ENCODE results near the gene NR3C2. TPM values are rescaled to one million over a fixed set of nuclear protein-coding genes. Genes with fewer than 3 reads are reported as not detected.

The NR3C2 gene
- total RNA-seq, 1 experiment from 2014 or later = 2.8 TPM

GRCh38 chr4:148305751-148306150 lies 136.5 kb downstream of the NR3C2 start:
- intact Hi-C loops (cut with micrococcal nuclease) = no loop called here
- no peaks in the 10 kb centered on the region for H3K79me2 ChIP-seq (ENCODE audit: low read length)
- H3K4me3 ChIP-seq (ENCODE audit: low read length) = no peak overlapping the region
- H2AFZ ChIP-seq (ENCODE audit: low read length) = no peak overlapping the region
- ATAC-seq (no peak), DNase-seq (no peak)
- H3F3A ChIP-seq (ENCODE audit: low read length, unreplicated experiment) = no peaks in the 10 kb centered on the region
- no peaks in the 10 kb centered on the region for H3K27me3 ChIP-seq (ENCODE audit: low read length)
- H3K9ac ChIP-seq (ENCODE audit: low read length) = no peak overlapping the region
- TF ChIP-seq EZH2 (IDR thresholded peaks at IDR 0.05; ENCODE audit: low read length, unreplicated experiment) = no peak
- TF ChIP-seq CTCF (conservative IDR thresholded peaks at IDR 0.05; ENCODE audit: low read depth, low read length) = no peak
- no peak for TF ChIP-seq EZH2phosphoT487 (IDR thresholded peaks at IDR 0.05; ENCODE audit: borderline replicate concordance, low read length)
- no peaks in the 10 kb centered on the region for H3K9me2 ChIP-seq (replicated peaks; ENCODE audit: low read length)
- H3K27ac ChIP-seq (ENCODE audit: low read length) = no peak overlapping the region
- H3K36me3 ChIP-seq (ENCODE audit: low read depth, low read length) = no peaks in the 10 kb centered on the region
- no peaks in the 10 kb centered on the region for H3K4me1 ChIP-seq (ENCODE audit: insufficient read depth, low read length)
- BruUV-seq (replicated peaks) = no TSS peak
- POLR2A ChIA-PET (ENCODE audit: unreplicated experiment) = no interaction called here
- no peak overlapping the region for H3K4me2 ChIP-seq (ENCODE audit: low read length)
- CTCF ChIA-PET = no interaction called here
- no peaks in the 10 kb centered on the region for H3K9me3 ChIP-seq (ENCODE audit: low read length)
- no peaks in the 10 kb centered on the region for H4K20me1 ChIP-seq (ENCODE audit: low read length)

- Histone ChIP-seq H3K36me3 (ENCODE audit: low read depth, low read length) (no peaks in the 10 kb centered on the region), H3K27ac (ENCODE audit: low read length) (no peak overlapping the region), H3K4me1 (ENCODE audit: insufficient read depth, low read length) (no peaks in the 10 kb centered on the region), H3K4me2 (ENCODE audit: low read length) (no peak overlapping the region), H3K9me2 (replicated peaks; ENCODE audit: low read length) (no peaks in the 10 kb centered on the region), H2AFZ (ENCODE audit: low read length) (no peak overlapping the region), H3K9ac (ENCODE audit: low read length) (no peak overlapping the region), H3K4me3 (ENCODE audit: low read length) (no peak overlapping the region), H4K20me1 (ENCODE audit: low read length) (no peaks in the 10 kb centered on the region), H3K27me3 (ENCODE audit: low read length) (no peaks in the 10 kb centered on the region), H3F3A (ENCODE audit: low read length, unreplicated experiment) (no peaks in the 10 kb centered on the region), H3K9me3 (ENCODE audit: low read length) (no peaks in the 10 kb centered on the region), H3K79me2 (ENCODE audit: low read length) (no peaks in the 10 kb centered on the region)
- no TSS peak for BruUV-seq (replicated peaks)
- DNase-seq (peak; percentile 53), ATAC-seq (no peak)
- intact Hi-C loops (cut with micrococcal nuclease) = no loop called here
- TF ChIP-seq CTCF (conservative IDR thresholded peaks at IDR 0.05; ENCODE audit: low read depth, low read length) (no peak), EZH2phosphoT487 (IDR thresholded peaks at IDR 0.05; ENCODE audit: borderline replicate concordance, low read length) (no peak), EZH2 (IDR thresholded peaks at IDR 0.05; ENCODE audit: low read length, unreplicated experiment) (no peak)
- CTCF ChIA-PET = no interaction called here
- POLR2A ChIA-PET (ENCODE audit: unreplicated experiment) = no interaction called here
Measured at GRCh38 chr4:148302416-148302815, 139.8 kb downstream of the NR3C2 start.

- ATAC-seq (no peak), DNase-seq (no peak)
- no peak overlapping the region for H2AFZ ChIP-seq (ENCODE audit: low read length)
- POLR2A ChIA-PET (ENCODE audit: unreplicated experiment) = no interaction called here
- CTCF ChIA-PET = no interaction called here
- H3K27me3 ChIP-seq (ENCODE audit: low read length) = no peaks in the 10 kb centered on the region
- no peaks in the 10 kb centered on the region for H3K9me2 ChIP-seq (replicated peaks; ENCODE audit: low read length)
- no peak overlapping the region for H3K9ac ChIP-seq (ENCODE audit: low read length)
- no peak overlapping the region for H3K4me3 ChIP-seq (ENCODE audit: low read length)
- intact Hi-C loops (cut with micrococcal nuclease) = no loop called here
- no TSS peak for BruUV-seq (replicated peaks)
- no peaks in the 10 kb centered on the region for H3K4me1 ChIP-seq (ENCODE audit: insufficient read depth, low read length)
- H3K36me3 ChIP-seq (ENCODE audit: low read depth, low read length) = no peaks in the 10 kb centered on the region
- H3K79me2 ChIP-seq (ENCODE audit: low read length) = no peaks in the 10 kb centered on the region
- H4K20me1 ChIP-seq (ENCODE audit: low read length) = no peaks in the 10 kb centered on the region
- no peak overlapping the region for H3K27ac ChIP-seq (ENCODE audit: low read length)
- TF ChIP-seq CTCF (conservative IDR thresholded peaks at IDR 0.05; ENCODE audit: low read depth, low read length) (no peak), EZH2phosphoT487 (IDR thresholded peaks at IDR 0.05; ENCODE audit: borderline replicate concordance, low read length) (no peak), EZH2 (IDR thresholded peaks at IDR 0.05; ENCODE audit: low read length, unreplicated experiment) (no peak)
- no peaks in the 10 kb centered on the region for H3F3A ChIP-seq (ENCODE audit: low read length, unreplicated experiment)
- H3K4me2 ChIP-seq (ENCODE audit: low read length) = no peak overlapping the region
- H3K9me3 ChIP-seq (ENCODE audit: low read length) = no peaks in the 10 kb centered on the region
Measured at GRCh38 chr4:148300877-148301276, 141.3 kb downstream of the NR3C2 start.
